HEK293T (cell line): ENCODE data around the gene COPS7A.

Experiments used
- FOXA1 ChIP-seq: fragments of 450-650 bp; IDR thresholded peaks from 2 replicates; pipeline ENCODE4 v1.6.1; 2016; ENCODE audit warnings: mild to moderate bottlenecking
- FOXM1 ChIP-seq: fragments of 450-650 bp; IDR thresholded peaks from 2 replicates; pipeline ENCODE4 v1.6.1; 2017; ENCODE audit warnings: mild to moderate bottlenecking, borderline replicate concordance
- NFRKB ChIP-seq: fragments of 450-650 bp; IDR thresholded peaks from 2 replicates; pipeline ENCODE4 v1.6.1; 2016; ENCODE audit warnings: mild to moderate bottlenecking, moderate library complexity
- SP1 ChIP-seq: fragments of 450-650 bp; IDR thresholded peaks from 2 replicates; pipeline ENCODE4 v1.6.1; 2017
- TARDBP ChIP-seq: fragments of 450-650 bp; IDR thresholded peaks from 2 replicates; pipeline ENCODE4 v1.6.1; 2016

GRCh38 chr12:6696690-6697583, 26.9 kb upstream of the COPS7A start:
- TF ChIP-seq NFRKB (no peak), SP1 (no peak), FOXM1 (no peak), FOXA1 (no peak), TARDBP (no peak)
